ENCODE data around the gene SPACA9.

SPACA9 gene

GRCh38 chr9:132863096-132863495, 15.6 kb upstream of the SPACA9 start:
- no peak for DNase-seq (ENCODE audit: low spot score)

DNA sequence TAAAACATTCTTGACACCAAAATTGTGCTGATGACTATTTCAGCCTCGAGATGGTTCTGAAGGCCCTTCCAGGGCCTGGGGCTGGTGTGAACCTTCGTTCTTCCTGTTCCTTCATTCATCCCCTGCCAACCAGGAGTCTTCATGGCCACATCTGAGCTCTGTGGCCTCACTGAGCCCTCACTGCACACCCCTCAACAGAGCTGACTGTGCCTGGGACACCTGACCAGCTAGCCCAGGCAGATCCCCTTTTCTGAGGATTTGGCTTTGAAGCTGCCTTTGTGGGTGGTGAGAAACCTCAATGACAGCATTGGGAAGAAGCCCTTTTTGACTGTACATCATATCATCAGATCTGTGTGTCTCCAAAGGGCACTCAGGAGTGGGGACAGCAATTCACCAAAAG, 14.4 kb upstream of the SPACA9 start:
- DNase-seq (ENCODE audit: low spot score), result no peak

GRCh38 chr9:132864691-132865090, 14.0 kb upstream of the SPACA9 start:
- no peak for DNase-seq (ENCODE audit: low spot score)

DNA sequence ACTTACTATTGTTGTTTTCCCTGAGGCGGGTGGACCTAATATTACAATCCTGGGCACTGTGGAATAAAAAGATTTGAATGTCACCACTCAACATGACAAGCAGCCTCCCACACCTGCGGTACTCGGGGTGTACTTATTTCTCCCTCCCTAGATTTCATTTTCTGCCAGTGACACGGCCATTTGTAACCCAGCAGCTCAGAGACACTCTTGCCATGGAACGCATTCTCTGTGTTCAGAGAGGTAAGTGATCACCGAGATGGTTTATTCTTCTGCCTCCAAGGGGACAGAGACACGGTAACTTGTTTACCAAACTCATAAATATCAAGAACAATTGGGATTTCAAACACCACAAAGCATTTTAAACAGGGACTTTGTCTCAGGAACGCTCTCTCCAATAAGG, 11.8 kb upstream of the SPACA9 start:
- DNase-seq (ENCODE audit: low spot score), result no peak

GRCh38 chr9:132869266-132869665, 9.4 kb upstream of the SPACA9 start:
- DNase-seq (ENCODE audit: low spot score), result no peak

DNA sequence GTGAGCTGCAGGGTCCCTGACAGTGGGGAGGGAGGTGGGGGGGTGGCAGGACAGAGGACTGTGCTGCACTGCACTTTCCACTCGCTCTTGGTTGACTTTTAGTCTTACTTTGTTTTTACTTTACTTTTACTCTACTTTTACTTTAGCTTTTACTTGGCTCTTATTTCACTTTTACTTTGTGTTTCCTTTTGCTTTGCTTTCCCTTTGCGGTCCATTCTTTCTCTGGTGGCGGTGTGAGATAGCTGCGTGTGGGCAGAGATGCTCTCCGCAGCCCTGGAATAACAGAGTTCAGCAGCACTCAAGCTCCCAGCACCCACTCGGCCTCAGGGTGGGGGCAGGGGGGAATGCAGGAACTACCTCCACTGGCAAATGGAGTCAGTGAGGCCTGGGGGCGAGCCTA, 5.3 kb upstream of the SPACA9 start:
- no peak for DNase-seq (ENCODE audit: low spot score)

- DNase-seq (ENCODE audit: low spot score), result no peak
These were observed 3.5 kb upstream of the SPACA9 start for GRCh38 chr9:132875159-132875558.

DNA sequence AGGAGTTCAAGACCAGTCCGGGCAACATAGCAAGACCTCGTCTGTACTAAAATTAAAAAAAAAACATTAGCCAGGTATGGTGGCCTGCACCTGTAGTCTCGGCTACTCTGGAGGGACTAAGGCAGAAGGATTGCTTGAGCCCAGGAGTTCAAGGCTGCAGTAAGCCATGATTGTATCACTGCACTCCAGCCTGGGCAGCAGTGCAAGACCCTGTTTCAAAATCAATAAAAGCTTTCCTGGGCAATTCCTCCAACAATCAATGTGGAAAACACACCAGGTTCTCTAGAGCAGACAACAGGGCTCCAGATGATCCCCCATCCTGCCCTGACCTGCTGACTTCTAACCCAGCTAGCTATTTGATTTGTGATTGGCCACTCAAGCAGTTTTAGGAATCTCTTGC, 1.8 kb upstream of the SPACA9 start:
- no peak for DNase-seq (ENCODE audit: low spot score)

DNA sequence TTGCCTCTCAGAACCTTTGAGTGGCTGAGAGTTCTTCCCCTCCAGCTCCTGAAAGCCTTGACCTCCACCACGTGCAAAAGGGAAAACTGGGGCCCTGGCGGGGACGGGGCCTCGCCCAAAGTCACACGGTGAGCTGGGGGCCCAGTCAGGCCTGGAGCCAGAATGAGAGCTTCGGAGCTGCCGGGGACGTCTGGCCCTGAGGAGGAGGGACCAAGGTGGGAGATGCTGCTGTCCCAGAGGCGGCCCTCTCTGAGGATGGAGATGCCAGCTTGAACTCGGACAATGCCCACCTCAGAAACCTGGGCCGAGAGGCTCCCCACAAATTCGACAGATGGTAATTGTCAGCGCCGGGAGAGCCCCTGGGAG, 1.3 kb upstream of the SPACA9 start:
- DNase-seq (ENCODE audit: low spot score), result no peak

DNA sequence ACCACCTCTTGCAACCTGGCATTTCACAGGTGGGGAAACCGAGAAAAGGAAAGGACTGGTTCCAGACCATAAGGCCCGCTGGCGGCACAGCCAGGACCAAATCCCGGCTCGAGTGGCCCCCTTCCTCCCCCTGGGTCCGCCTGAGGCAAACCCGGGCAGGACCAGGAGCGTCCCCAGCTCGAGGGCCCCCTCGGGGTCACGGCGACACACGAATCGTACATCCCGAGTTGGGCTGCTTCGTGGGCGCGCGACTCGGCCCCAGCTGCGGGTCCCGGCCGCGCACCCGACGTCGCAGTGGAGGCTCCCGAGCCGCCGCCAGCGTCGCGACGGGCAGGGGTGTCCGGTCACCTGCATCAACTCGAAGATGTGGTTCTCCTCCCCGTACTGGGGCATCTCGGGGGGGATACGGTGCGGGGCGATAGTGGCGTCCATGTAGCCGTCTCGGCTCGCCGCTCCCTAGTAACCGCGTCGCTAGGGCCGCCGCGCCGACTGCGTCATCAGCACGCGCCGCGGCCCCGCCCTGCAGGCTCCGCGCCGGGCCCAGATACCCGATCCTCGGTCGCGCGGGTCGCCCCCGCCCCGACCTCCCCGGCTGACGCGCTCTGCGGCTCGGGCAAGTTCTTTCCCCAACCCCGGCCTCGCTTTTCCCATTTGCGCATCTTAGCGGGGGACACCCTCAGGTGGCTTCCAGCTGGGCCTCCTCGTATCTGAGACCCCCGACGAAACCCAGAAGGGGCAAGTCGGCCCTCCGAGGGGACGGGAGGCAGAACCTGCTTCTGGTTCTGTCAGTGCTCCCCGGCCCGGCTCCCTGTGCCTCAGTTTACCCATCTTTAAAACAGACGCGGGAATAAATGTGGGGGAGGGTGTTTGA, 639 bp upstream of the SPACA9 start, which contains the start of gene AK8:
AK8 (minus strand) TSS at position 461 of the 871 bp plus-strand sequence; CDS start at position 432, 29 bp downstream.
- DNase-seq (ENCODE audit: low spot score), result peak; percentile 74

DNA sequence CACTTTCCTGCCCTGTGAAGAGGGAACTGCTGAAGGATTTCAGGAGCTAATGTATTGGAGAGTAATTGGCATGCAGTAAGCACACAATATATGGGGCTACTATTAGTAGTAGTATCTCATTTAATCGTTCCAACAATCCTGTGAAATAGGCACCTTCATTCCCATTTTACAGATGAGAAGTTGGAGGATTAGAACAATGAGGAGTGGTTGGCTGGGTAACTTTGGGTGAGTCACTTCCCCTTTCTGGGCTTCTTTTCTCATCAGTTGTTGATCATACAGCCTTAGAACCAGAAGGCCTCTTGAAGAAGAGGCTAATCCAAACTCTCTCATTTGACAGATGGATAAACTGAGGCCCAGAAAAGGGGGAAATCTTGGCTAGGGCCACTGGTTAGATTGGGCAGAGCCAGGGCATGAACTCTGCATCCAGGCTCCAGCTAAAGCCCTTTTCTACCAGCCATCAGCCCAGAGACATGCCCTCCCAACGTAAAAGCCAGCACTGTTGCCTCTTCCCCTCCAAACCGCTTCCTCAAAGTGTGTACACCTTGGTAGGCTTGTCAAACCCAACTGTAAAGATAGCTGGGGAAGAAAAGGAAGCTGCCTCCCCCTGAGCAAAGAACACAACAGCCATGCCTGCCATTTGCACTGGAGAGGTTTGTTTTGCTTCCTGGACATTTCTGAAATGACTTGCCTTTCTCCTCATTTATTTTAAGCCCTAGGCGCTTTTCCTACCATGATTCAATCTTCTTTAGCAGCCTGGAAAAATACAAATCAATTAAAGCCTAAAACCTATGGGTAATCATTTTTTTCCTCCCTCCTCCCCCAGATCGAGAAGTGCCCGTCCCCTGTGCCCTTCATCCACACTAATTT, 992 bp downstream of the SPACA9 start:
- no peak for DNase-seq (ENCODE audit: low spot score)

- DNase-seq (ENCODE audit: low spot score), result no peak
These were observed 1.6 kb downstream of the SPACA9 start for GRCh38 chr9:132880324-132880661.

GRCh38 chr9:132881826-132882225, 3.1 kb downstream of the SPACA9 start:
- DNase-seq (ENCODE audit: low spot score), result no peak

- no peak for DNase-seq (ENCODE audit: low spot score)
These were observed 3.9 kb downstream of the SPACA9 start for GRCh38 chr9:132882616-132883015.

DNA sequence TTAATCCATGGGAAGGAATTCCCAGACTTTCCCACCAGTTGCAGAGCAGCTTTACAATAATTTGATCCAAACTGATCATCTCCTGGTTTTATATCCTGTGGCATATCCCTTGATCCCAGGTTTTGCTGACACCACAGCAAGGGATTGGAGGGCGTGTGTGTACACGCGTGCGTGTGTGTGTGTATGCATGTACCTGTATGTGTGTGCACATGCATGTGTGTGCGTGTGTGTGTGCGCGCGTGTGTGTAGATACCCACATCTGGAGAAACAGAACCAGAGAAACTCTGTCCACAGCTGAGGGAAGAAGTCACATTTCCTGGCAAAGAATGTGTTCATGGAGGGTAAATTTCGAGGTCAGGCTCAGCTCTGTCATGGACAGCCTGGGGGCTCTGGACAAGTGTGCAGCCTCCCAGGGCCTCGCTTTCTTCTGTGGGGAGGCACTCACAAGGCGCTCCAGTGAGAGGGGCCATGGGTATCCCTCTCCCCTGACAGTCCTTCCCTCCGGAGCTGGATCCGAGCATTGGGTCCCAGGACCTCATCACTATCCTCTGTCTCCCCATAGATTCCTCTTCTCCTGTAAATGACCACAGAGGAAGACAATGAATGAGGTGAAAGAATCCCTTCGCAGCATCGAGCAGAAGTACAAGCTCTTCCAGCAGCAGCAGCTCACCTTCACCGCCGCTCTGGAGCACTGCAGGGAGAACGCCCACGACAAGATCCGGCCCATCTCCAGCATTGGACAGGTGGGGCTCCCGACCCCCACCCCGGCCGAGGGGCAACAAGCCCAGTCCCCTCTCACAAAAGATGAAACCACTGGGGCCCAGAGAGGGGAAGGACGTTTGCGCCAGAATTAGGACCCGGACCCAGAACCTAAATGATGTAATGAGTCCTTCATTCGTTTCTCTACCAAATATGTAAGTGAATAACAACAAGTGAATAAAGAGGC, 4.9 kb downstream of the SPACA9 start:
- no peak for DNase-seq (ENCODE audit: low spot score)

GRCh38 chr9:132885720-132886333, 7.1 kb downstream of the SPACA9 start:
- no peak for DNase-seq (ENCODE audit: low spot score)

GRCh38 chr9:132886334-132886725, 7.6 kb downstream of the SPACA9 start:
- no peak for DNase-seq (ENCODE audit: low spot score)

GRCh38 chr9:132887181-132888120, 8.8 kb downstream of the SPACA9 start:
- no peak for DNase-seq (ENCODE audit: low spot score)

- no peak for DNase-seq (ENCODE audit: low spot score)
These were observed 9.5 kb downstream of the SPACA9 start for GRCh38 chr9:132888151-132888550.

DNA sequence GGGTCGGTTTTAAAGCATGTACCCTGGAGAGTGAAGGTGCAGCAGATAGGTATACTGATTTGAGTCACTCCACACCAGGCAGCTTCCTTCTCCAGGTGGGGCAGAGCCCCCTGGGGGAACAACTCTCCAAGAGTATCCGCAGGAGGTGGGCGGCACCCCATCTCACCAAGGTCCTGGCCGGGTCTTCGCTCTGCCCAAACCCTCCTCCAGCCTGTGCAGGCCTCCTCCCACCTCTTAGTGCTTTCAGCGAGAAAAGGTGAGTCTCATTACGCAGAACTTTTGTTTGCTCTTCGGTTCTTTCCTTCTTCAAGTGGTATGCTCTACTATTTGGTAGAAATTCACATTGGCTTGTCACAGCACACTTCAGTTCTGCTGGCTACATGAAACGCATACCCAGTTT, 13.7 kb downstream of the SPACA9 start:
- DNase-seq (ENCODE audit: low spot score), result no peak

- no peak for DNase-seq (ENCODE audit: low spot score)
These were observed 15.6 kb downstream of the SPACA9 start for GRCh38 chr9:132894346-132894745.
